GM19455 (cell line): ENCODE measurements around the gene CABLES1.
"Not testable (repeated sequence)": the region's sequence is repeated elsewhere in the genome, so short reads cannot be mapped to it uniquely, and the experiment has no call there.

ENCODE experiments used
- ATAC-seq: cut with Tn5 transposase; IDR thresholded peaks from one replicate; pipeline ENCODE4 v1.9.1; 2021; ENCODE audit not compliant: unreplicated experiment

The CABLES1 gene, protein sequence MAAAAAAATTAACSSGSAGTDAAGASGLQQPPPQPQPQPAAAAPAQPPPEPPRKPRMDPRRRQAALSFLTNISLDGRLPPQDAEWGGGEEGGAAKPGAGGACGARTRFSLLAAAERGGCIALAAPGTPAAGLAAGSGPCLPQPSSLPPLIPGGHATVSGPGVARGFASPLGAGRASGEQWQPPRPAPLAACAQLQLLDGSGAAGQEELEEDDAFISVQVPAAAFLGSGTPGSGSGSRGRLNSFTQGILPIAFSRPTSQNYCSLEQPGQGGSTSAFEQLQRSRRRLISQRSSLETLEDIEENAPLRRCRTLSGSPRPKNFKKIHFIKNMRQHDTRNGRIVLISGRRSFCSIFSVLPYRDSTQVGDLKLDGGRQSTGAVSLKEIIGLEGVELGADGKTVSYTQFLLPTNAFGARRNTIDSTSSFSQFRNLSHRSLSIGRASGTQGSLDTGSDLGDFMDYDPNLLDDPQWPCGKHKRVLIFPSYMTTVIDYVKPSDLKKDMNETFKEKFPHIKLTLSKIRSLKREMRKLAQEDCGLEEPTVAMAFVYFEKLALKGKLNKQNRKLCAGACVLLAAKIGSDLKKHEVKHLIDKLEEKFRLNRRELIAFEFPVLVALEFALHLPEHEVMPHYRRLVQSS

GRCh38 chr18:23134780-23135549 lies at the start of gene CABLES1:
Gene CABLES1 (plus strand): TSS chr18:23135485. CDS start chr18:23135763, 278 bp downstream.
- no peak for ATAC-seq

GRCh38 chr18:23087352-23087751 lies 47.9 kb upstream of the CABLES1 start:
- ATAC-seq, result no peak

DNA sequence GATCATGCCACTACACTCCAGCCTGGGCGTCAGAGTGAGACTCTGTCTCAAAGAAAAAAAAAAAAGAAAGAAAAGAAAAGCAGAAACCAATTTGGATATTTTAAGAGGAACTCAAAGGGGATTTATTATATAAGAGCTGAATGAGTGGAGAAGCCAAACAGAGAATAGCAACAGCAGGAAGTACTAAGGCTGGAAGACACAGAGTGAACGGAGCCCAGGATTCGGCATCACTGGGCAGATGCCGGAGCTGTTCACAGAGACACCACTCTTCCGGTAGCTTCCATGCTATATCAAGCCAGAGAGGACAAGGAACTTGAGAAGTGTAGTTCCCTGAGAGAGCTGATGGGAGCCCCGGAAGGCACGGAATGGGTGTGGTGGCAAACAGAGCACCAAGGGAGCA lies 47.0 kb upstream of the CABLES1 start:
- no peak for ATAC-seq

- not testable (repeated sequence) for ATAC-seq
Observed at GRCh38 chr18:23091017-23091993, 44.0 kb upstream of the CABLES1 start.

DNA sequence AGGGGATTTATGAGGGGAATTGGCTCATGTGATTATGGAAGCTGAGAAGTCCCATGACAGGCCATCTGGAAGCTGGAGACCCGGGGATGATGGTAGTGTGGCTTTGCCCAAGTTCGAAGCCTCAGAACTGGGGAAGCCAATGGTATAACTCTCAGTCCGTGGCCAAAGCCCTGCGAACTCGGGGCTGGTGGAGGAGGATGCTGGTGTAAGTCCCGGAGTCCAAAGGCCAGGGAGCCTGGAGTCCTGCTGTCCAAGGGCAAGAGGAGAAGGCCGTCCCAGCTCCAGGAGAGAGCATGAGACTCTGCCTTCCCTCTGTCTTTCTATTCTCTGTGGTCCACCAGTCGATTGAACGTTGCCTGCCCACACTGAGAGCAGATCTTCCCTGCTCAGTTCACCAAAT lies 43.2 kb upstream of the CABLES1 start:
- ATAC-seq, result no peak

DNA sequence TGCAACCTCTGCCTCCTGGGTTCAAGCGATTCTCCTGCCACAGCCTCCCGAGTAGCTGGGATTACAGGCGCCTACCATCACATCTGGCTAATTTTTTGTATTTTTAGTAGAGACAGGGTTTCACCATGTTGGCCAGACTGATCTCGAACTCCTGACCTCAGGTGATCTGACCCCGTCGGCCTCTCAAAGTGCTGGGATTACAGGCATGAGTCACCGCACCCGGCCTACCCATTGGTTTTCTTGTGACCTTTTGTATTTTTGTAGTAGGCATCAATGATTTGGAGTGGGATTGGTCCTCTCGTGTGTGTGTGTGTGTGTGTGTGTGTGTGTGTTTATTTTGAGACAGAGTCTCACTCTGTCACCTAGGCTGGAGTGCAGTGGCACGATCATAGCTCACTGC lies 42.2 kb upstream of the CABLES1 start:
- ATAC-seq, result not testable (repeated sequence)

DNA sequence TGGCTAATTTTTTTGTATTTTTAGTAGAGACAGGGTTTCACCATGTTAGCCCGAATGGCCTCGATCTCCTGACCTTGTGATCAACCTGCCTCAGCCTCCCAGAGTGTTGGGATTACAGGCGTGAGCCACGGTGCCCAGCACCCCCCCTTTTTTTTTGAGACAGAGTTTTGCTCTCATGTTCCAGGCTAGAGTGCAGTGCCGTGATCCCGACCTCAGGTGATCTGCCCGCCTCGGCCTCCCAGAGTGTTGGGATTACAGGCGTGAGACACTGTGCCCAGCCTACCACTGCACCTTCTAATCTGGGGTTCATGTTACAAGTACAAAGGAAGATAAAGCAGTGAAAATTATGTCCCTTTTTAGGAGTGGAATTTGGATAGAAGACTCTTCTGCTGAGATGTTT lies 41.5 kb upstream of the CABLES1 start:
- ATAC-seq, result no peak

- ATAC-seq, result no peak
Observed at GRCh38 chr18:23094411-23095190, 40.7 kb upstream of the CABLES1 start.

- ATAC-seq, result no peak
Observed at GRCh38 chr18:23095463-23095862, 39.8 kb upstream of the CABLES1 start.

GRCh38 chr18:23097016-23097415 lies 38.3 kb upstream of the CABLES1 start:
- ATAC-seq, result not testable (repeated sequence)

GRCh38 chr18:23099621-23100020 lies 35.7 kb upstream of the CABLES1 start:
- no peak for ATAC-seq

DNA sequence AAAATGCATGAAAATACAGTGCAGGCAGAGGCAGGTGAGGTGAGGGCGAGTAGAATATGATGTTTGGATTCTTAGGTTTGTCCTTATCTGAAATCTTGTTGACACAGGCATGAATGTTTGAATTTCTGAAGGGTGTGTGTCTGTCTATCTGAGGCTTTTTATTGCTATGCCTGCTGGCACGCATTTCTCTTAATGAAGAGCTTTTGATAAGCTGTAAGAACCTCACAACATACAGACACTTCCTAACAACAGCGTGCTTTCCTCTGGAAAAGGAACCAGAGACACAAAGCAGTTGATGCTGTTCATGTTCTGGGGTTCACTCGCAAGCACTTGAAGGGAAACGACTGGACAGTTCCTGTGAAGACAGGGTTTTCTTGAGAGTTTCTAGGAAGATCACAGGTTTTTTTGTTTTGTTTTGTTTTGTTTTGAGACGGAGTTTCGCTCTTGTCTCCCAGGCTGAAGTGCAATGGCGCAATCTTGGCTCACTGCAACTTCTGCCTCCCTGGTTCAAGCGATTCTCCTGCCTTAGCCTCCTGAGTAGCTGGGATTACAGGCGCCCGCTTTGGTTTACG lies 33.3 kb upstream of the CABLES1 start:
- no peak for ATAC-seq

GRCh38 chr18:23102493-23103261 lies 32.6 kb upstream of the CABLES1 start:
- ATAC-seq, result no peak

DNA sequence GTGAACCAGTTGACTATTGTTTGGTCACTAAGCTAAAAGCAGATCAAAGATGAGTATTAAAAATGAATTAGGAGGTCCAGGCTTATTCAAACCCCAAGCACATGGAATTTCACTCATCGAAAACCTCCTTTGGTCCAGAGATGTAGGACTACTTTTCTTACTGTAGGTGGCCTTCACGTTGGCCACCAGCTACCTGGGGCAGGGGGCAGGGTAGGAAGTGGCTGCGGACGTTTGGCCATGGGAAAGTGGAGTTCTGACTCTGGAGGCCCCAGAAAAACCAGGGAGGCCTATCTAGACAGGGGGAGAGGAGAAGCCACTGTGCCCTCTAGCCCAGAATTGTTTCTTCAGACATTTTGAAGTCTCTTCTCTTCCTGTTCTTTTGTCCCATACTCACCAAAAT lies 31.8 kb upstream of the CABLES1 start:
- ATAC-seq, result no peak

GRCh38 chr18:23105030-23105429 lies 30.3 kb upstream of the CABLES1 start:
- ATAC-seq, result no peak

DNA sequence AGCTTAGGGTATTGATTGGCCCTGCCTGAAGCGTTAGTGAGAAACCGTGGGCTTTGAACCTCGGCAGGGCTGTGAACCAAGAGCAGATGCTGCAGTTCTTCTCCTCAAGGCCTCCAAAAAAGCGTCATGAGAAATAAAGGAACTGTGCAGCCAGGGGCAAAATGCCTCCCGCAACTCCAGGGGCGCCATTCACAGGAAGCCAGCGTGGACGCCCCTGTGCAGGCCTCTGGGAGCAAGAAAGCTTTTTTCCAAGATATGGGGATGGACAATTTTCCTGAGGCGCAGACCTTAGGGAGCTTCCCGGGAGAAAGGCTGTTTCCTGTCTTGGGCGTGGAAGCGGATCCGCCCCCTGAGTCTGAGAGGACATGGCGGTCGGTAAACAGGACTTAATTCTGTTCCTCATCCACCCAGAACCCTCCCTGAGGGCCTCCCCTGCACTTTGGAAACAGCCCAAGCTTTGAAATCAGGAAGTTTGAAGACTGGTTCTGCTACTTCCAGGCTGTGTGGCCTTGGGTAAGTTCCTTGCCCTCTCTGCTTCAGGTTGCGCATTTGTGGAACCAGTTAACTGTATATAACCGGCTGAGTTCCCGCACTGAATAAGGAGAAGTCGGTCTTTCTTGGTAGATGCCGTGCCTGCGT lies 29.6 kb upstream of the CABLES1 start:
- ATAC-seq, result no peak

- ATAC-seq, result no peak
Observed at GRCh38 chr18:23106575-23106974, 28.7 kb upstream of the CABLES1 start.

DNA sequence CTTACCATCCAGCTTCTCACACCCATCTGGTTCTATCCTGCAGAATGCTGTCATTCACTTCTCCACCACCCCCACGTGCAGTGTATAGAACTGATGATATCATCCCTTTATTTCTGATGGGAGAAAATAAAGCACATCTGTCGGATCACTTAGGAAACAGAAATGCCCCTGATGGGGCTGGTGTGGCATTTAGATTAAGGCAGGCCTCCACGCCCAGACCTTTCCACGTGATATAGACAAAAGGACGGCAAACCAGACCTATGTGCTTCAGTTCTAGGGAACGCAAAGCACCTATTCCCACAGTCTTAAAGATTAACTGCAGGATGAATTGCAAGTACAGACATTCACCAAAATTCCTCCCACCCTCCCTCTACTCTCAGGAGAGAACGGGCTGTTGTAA lies 27.6 kb upstream of the CABLES1 start:
- ATAC-seq, result no peak
